Adrenal gland (tissue), 12 donors: ENCODE results near the gene PNLDC1. TPM values are rescaled to one million over a fixed set of nuclear protein-coding genes. Genes with fewer than 3 reads are reported as not detected.

Experiments used
- DNase-seq, 7 donors: peaks; one replicate each; pipeline ENCODE4 v3.0.0-alpha.2; 2019 to 2020
- H3K27ac ChIP-seq, 5 donors: fragments of 200-600 bp; sonication (generic) in 4 of 5; 1 replicate in 3 of 5; 2 replicates in 2 of 5; pipeline versions ENCODE4 v1.5.1 to v1.8.0; 2016 to 2020; ENCODE audit warnings: mild to moderate bottlenecking in 1 of 5
- H3K27me3 ChIP-seq: fragments of 200-600 bp; 2 replicates; pipeline ENCODE4 v1.8.0; 2021
- H3K36me3 ChIP-seq, 2 donors: fragments of 200-600 bp; replicated peaks in 1 of 2; 1 replicate in 1 of 2; 2 replicates in 1 of 2; pipeline versions ENCODE4 v1.5.1 to v1.8.0; 2018 to 2022
- H3K4me1 ChIP-seq, 2 donors: fragments of 200-600 bp; replicated peaks in 1 of 2; 1 replicate in 1 of 2; 2 replicates in 1 of 2; pipeline versions ENCODE4 v1.5.1 to v1.8.0; 2018 to 2021
- H3K4me3 ChIP-seq, 4 donors: fragments of 200-600 bp; sonication (generic) in 3 of 4; one replicate each; pipeline ENCODE4 v1.5.1; 2016 to 2018
- H3K9me3 ChIP-seq, 3 donors: fragments of 200-600 bp; sonication (generic) in 1 of 3; replicated peaks in 1 of 3; 1 replicate in 2 of 3; 2 replicates in 1 of 3; pipeline versions ENCODE4 v1.5.1 to v1.8.0; 2016 to 2021
- POLR2A ChIP-seq, 2 donors: fragments of 450-650 bp; IDR thresholded peaks; one replicate each; pipeline ENCODE4 v1.6.1; 2017; ENCODE audit warnings: antibody characterized with exemption in 2 of 2, mild to moderate bottlenecking in 2 of 2, moderate library complexity in 1 of 2
- WGBS, 4 donors: extraction: QIAGEN DNeasy Blood & Tissue Kit in 2 of 4; methylation state at CpG; one replicate each; pipeline versions ENCODE4 v1.1.5 to v1.1.7; 2013 to 2017; 5-methylcytosine and 5-hydroxymethylcytosine counted together
- intact Hi-C, 2 donors: fragments of 100-400 bp; cut with DNase I; formaldehyde crosslinking; loops; one replicate each; pipeline versions ENCODE4 v1.14.1 to v1.15.0; 2022 to 2023
- polyA plus RNA-seq, 3 donors: library from polyadenylated mRNA; stranded (reverse); fragments of 200-250 nt in 2 of 3; fragments of 350-450 nt in 1 of 3; fragmentation: Illumina TruSeq in 1 of 3; extraction: RNeasy Lipid Tissue Mini Kit (QIAGEN cat#74804) in 1 of 3; gene quantifications; one replicate each; pipeline ENCODE4 v1.2.3, GENCODE V29; 2013 to 2014
- total RNA-seq, 9 donors: library from RNA; depleted of rRNA in 4 of 9; stranded (reverse); fragments of >200 nt in 4 of 9; fragments of 120-200 nt in 1 of 9; fragmentation: NEBNext Ultra II Directional in 1 of 9; extraction: Animal tissue kit (Norgen Biotek cat#: 25700) in 1 of 9; gene quantifications; one replicate each; pipeline versions ENCODE4 v1.1.0 to v1.2.4, GENCODE V29; 2013 to 2023
- TF ChIP-seq, protein P1 (sequence below), 6 experiments: fragments of 450-650 bp in 4 of 6; fragments of 200-600 bp in 2 of 6; sonication (generic) in 1 of 6; IDR thresholded peaks; 1 replicate in 5 of 6; 2 replicates in 1 of 6; pipeline versions ENCODE4 v1.5.1 to v1.8.0; 2016 to 2021; ENCODE audit warnings: antibody characterized with exemption in 6 of 6, mild to moderate bottlenecking in 2 of 6, moderate library complexity in 1 of 6
- donor health status: healthy with polysubstance abuse.
- donor health status: Bipolar disorder and iron deficiency.
- donor health status: DM: yes; HTN: yes; CAD: no.
- donor health status: DM: no; HTN: no; CAD: no.
- donor health status: DM: no; HTN: no; CAD: no.
- donor health status: DM: yes; HTN: yes; CAD: no.

The PNLDC1 gene
- total and polyA plus RNA-seq, 12 donors, result 0.07 to 2.9 (median 0.39) TPM; not detected in 7

DNA sequence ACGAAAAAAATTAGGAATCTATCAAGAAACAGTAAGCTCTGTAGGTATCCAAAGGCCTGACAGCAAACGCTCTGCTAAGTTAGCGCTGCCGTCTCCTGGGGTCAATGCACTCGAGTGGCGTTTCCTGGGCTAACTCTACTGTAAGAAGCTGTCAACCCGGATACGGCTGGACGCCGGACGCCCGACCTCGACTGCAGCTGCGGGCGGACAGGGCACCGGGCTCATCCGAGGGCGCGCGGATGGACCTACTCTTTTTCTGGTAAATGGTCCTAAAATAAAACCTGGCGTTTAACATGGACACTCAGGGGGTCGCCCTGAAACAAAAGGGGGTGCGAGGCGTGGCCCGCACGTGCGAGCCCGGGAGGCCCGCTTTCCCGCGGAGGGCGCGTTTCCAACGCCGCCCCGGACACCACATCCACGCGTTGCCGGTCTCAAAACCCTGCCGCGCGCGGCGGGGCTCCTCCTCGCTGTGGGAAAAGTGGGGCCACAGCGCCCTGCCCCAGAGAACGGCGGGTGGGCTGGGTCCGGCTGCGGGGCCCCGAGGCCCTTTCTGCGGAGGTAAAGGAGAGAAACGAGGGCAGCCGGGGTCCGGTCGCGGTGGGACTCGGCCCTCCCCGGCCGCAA is 11.2 kb upstream of the PNLDC1 start:
- Histone ChIP-seq H3K27me3 (no peaks in the 10 kb centered on the region), H3K9me3 (no peaks in the 10 kb centered on the region), H3K36me3 (peaks cover 0 to 55% of the 10 kb centered on the region in 2 donors), H3K4me1 (peaks cover 19 to 43% of the 10 kb centered on the region in 2 donors), H3K4me3 (peak overlapping the region; percentile 43 to 89 (median 76)), H3K27ac (peak overlapping the region; percentile 45 to 98 (median 85))
- TF ChIP-seq POLR2A (IDR thresholded peaks at IDR 0.05), result peak in 1 of 2 donors; percentile 55
- TF ChIP-seq, protein P1, sequence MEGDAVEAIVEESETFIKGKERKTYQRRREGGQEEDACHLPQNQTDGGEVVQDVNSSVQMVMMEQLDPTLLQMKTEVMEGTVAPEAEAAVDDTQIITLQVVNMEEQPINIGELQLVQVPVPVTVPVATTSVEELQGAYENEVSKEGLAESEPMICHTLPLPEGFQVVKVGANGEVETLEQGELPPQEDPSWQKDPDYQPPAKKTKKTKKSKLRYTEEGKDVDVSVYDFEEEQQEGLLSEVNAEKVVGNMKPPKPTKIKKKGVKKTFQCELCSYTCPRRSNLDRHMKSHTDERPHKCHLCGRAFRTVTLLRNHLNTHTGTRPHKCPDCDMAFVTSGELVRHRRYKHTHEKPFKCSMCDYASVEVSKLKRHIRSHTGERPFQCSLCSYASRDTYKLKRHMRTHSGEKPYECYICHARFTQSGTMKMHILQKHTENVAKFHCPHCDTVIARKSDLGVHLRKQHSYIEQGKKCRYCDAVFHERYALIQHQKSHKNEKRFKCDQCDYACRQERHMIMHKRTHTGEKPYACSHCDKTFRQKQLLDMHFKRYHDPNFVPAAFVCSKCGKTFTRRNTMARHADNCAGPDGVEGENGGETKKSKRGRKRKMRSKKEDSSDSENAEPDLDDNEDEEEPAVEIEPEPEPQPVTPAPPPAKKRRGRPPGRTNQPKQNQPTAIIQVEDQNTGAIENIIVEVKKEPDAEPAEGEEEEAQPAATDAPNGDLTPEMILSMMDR (IDR thresholded peaks at IDR 0.05), result no peak
- 0 to 1% (median 0%) methylated on average over 20 to 60 of the region's 60 CpGs for WGBS, 4 donors
- DNase-seq, result peak; percentile 57 to 89 (median 73)
- intact Hi-C loops, result loop anchor here in 1 of 2 donors (10.0 kb wide), 1 partner anchor 104 kb away; no protein-coding TSS in a partner anchor

- H3K4me1 ChIP-seq, result peaks cover 19 to 43% of the 10 kb centered on the region in 2 donors
- peak; percentile 99 to 100 (median 100) for DNase-seq
Observed at GRCh38 chr6:159789377-159790148, 10.5 kb upstream of the PNLDC1 start, which contains the start of gene TCP1. TSS of gene TCP1 (minus strand) at chr6:159789602. CDS start at chr6:159789468, 134 bp downstream.

DNA sequence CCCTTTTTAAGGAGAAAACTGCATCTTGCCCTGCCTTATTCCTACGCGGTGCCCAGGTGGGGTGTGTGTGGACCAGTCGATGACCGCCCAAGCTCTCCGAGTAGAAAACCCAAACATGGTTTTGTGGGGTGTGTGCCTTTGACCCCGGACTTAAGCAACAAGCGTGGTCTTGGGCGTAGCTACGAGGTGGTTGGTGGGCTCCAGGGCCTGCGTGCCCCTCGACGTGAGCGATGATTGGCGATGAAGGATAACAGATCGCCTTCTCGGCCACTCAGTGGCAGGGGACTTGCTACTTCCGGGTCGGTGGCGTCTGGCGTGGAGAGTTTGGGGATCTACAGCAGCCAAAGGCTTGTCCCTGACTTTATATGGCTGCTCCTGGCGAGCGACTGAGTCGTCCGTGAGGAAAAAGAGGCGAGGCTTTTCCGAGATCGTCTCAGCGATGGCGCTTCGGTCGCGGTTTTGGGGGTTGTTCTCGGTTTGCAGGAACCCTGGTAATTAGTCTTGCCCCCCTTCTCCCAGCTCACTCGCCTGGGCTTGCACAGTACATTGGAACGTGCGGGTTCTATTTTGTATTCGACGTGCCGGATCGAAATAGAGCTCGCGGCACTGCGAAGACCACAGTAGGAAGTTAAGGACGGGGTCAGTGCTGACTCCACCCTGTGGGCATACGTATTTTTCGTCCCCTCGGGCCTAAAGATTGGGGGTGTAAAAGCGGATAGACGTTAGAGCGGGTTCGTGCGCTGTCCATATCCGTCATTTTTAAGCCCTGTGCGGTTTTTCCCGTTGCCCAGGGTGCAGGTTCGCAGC is 9.7 kb upstream of the PNLDC1 start, which contains the start of gene MRPL18:
Gene MRPL18 (plus strand): TSS at position 319 of the 807 bp plus-strand sequence. CDS start 121 bp downstream, at position 440.
- 0 to 1% (median 0%) methylated on average over 28 to 56 of the region's 56 CpGs for WGBS, 4 donors
- DNase-seq, result peak; percentile 89 to 98 (median 97)
- intact Hi-C loops, result no loop called here
- Histone ChIP-seq H3K4me1 (peaks cover 19 to 43% of the 10 kb centered on the region in 2 donors), H3K27me3 (no peaks in the 10 kb centered on the region), H3K4me3 (peak within 1 kb of the TSS; percentile 59 to 89 (median 76)), H3K36me3 (peaks cover 0 to 40% of the 10 kb centered on the region in 2 donors), H3K9me3 (no peaks in the 10 kb centered on the region), H3K27ac (peak within 1 kb of the TSS; percentile 85 to 98 (median 92))
- TF ChIP-seq POLR2A (IDR thresholded peaks at IDR 0.05), result peak; percentile 41 to 70
- TF ChIP-seq, protein P1 (IDR thresholded peaks at IDR 0.05), result peak in 1 of 6 experiments; percentile 11

More at GRCh38 chr6:159789377-159790148, 10.5 kb upstream of the PNLDC1 start, which contains the start of gene TCP1:
- no peaks in the 10 kb centered on the region for H3K27me3 ChIP-seq
- H3K4me3 ChIP-seq, result peak within 1 kb of the TSS; percentile 59 to 89 (median 76)
- H3K9me3 ChIP-seq, result no peaks in the 10 kb centered on the region
- TF ChIP-seq, protein P1 (IDR thresholded peaks at IDR 0.05), result no peak
- peak; percentile 91 to 97 for TF ChIP-seq POLR2A (IDR thresholded peaks at IDR 0.05)
- intact Hi-C loops, result loop anchor here in 1 of 2 donors (10.0 kb wide), 1 partner anchor 105 kb away; no protein-coding TSS in a partner anchor
- 0 to 2% (median 0%) methylated on average over 30 to 64 of the region's 64 CpGs for WGBS, 4 donors
- peaks cover 0 to 48% of the 10 kb centered on the region in 2 donors for H3K36me3 ChIP-seq
- peak within 1 kb of the TSS; percentile 85 to 98 (median 92) for H3K27ac ChIP-seq
